H1 (cell line): ENCODE measurements around the gene TMEM258. TPM values are rescaled to one million over a fixed set of nuclear protein-coding genes. Genes with fewer than 3 reads are reported as not detected.

ENCODE experiments used
- CTCF ChIA-PET: fragments of 300-600 bp; sonication (Branson Sonifier 250); formaldehyde crosslinking; loops from one replicate; lab custom pipeline; 2021; ENCODE audit not compliant: partially characterized antibody; lab: Charles Lee
- POLR2A ChIA-PET: fragments of 300-600 bp; sonication (Branson Sonifier 250); formaldehyde crosslinking; loops from one replicate; lab custom pipeline; 2021; ENCODE audit warnings: inconsistent platforms; ENCODE audit not compliant: partially characterized antibody; lab: Charles Lee
- DNase-seq, 2 experiments: peaks; one replicate each; pipeline versions ENCODE4 v3.0.0 to v3.0.0-alpha.2; 2010 to 2022; ENCODE audit warnings: low spot score in 2 of 2, low read depth in 1 of 2, mixed read lengths in 1 of 2
- FAIRE-seq: peaks from 2 replicates; lab custom pipeline; 2011; peaks lifted over from hg19 to GRCh38; lab: Jason Lieb, UNC
- H2AFZ ChIP-seq: 2 replicates; pipeline ENCODE4 v1.8.1; 2012; ENCODE audit warnings: low read length, inconsistent platforms
- H2AK5ac ChIP-seq: 2 replicates; pipeline ENCODE4 v1.6.1; 2013; ENCODE audit warnings: low read depth, low read length
- H2BK120ac ChIP-seq: replicated peaks from 2 replicates; pipeline ENCODE3; 2013; ENCODE audit warnings: low read depth, low read length, inconsistent platforms
- H2BK12ac ChIP-seq: 2 replicates; pipeline ENCODE4 v1.6.1; 2013; ENCODE audit warnings: low read depth, low read length
- H2BK15ac ChIP-seq: 2 replicates; pipeline ENCODE4 v1.6.1; 2013; ENCODE audit warnings: low read length
- H2BK20ac ChIP-seq: 2 replicates; pipeline ENCODE4 v1.6.1; 2013; ENCODE audit warnings: low read length
- H2BK5ac ChIP-seq: 2 replicates; pipeline ENCODE4 v1.6.1; 2013; ENCODE audit warnings: low read depth, low read length
- H3K14ac ChIP-seq: 2 replicates; pipeline ENCODE4 v1.6.1; 2013; ENCODE audit warnings: inconsistent platforms; ENCODE audit not compliant: insufficient read length
- H3K18ac ChIP-seq: 2 replicates; pipeline ENCODE4 v1.6.1; 2013; ENCODE audit warnings: low read length; ENCODE audit errors: extremely low read depth
- H3K23ac ChIP-seq: 2 replicates; pipeline ENCODE4 v1.6.1; 2013; ENCODE audit warnings: inconsistent platforms; ENCODE audit not compliant: insufficient read length
- H3K23me2 ChIP-seq: 2 replicates; pipeline ENCODE4 v1.6.1; 2013; ENCODE audit warnings: low read depth, low read length
- H3K27ac ChIP-seq: 2 replicates; pipeline ENCODE4 v1.6.1; 2011; ENCODE audit warnings: low read depth, low read length, inconsistent platforms
- H3K27me3 ChIP-seq, 4 experiments: replicated peaks in 1 of 4; 1 replicate in 1 of 4; 2 replicates in 3 of 4; pipeline versions ENCODE4 v1.6.1 to v1.8.1; 2011 to 2013; ENCODE audit warnings: low read length in 3 of 4, mild to moderate bottlenecking in 3 of 4, inconsistent platforms in 2 of 4, mixed read lengths in 2 of 4, moderate library complexity in 1 of 4; ENCODE audit not compliant: control insufficient read depth in 3 of 4, insufficient read depth in 3 of 4; ENCODE audit errors: extremely low read depth in 1 of 4
- H3K36me3 ChIP-seq, 4 experiments: 2 replicates each; pipeline versions ENCODE4 v1.6.1 to v1.8.1; 2011 to 2013; ENCODE audit warnings: mild to moderate bottlenecking in 4 of 4, low read length in 3 of 4, moderate library complexity in 2 of 4, control low read depth in 1 of 4, inconsistent platforms in 1 of 4; ENCODE audit not compliant: insufficient read depth in 4 of 4, control insufficient read depth in 2 of 4
- H3K4ac ChIP-seq: replicated peaks from 2 replicates; pipeline ENCODE3; 2013; ENCODE audit warnings: low read length, low read depth, mixed read lengths, inconsistent platforms; ENCODE audit not compliant: insufficient read length
- H3K4me1 ChIP-seq, 4 experiments: replicated peaks in 1 of 4; 1 replicate in 1 of 4; 2 replicates in 3 of 4; pipeline versions ENCODE4 v1.6.1 to v1.8.1; 2011 to 2013; ENCODE audit warnings: low read length in 3 of 4, inconsistent platforms in 2 of 4, mixed read lengths in 1 of 4; ENCODE audit not compliant: insufficient read depth in 4 of 4, control insufficient read depth in 3 of 4
- H3K4me2 ChIP-seq, 2 experiments: 2 replicates each; pipeline versions ENCODE4 v1.6.1 to v1.8.1; 2011 to 2013; ENCODE audit warnings: low read depth in 2 of 2, low read length in 2 of 2, control low read depth in 1 of 2, inconsistent platforms in 1 of 2, mild to moderate bottlenecking in 1 of 2; ENCODE audit not compliant: insufficient read depth in 1 of 2
- H3K4me3 ChIP-seq, 4 experiments: fragments of 200-600, 300-600 bp in 1 of 4; sonication (generic), shearing (Covaris generic), sonication (Bioruptor Twin) in 1 of 4; 2 replicates each; pipeline versions ENCODE4 v1.5.1 to v1.8.1; 2011 to 2016; ENCODE audit warnings: low read length in 4 of 4, low read depth in 3 of 4, control low read depth in 2 of 4, inconsistent platforms in 2 of 4, mild to moderate bottlenecking in 2 of 4, mixed read lengths in 1 of 4, moderate library complexity in 1 of 4; ENCODE audit not compliant: insufficient read depth in 2 of 4; ENCODE audit errors: extremely low read depth in 1 of 4
- H3K56ac ChIP-seq: replicated peaks from 2 replicates; pipeline ENCODE3; 2013; ENCODE audit warnings: low read depth, mild to moderate bottlenecking, mixed read lengths, low read length, inconsistent platforms; ENCODE audit not compliant: insufficient read length
- H3K79me1 ChIP-seq: 2 replicates; pipeline ENCODE4 v1.6.1; 2013; ENCODE audit warnings: low read depth, low read length, control low read depth
- H3K79me2 ChIP-seq, 2 experiments: 2 replicates each; pipeline versions ENCODE4 v1.6.1 to v1.8.1; 2012 to 2013; ENCODE audit warnings: low read length in 2 of 2, mild to moderate bottlenecking in 2 of 2, inconsistent platforms in 1 of 2; ENCODE audit not compliant: insufficient read depth in 2 of 2, control insufficient read depth in 1 of 2
- H3K9ac ChIP-seq, 4 experiments: replicated peaks in 1 of 4; 1 replicate in 1 of 4; 2 replicates in 3 of 4; pipeline versions ENCODE4 v1.6.1 to v1.8.1; 2011 to 2013; ENCODE audit warnings: low read depth in 3 of 4, low read length in 3 of 4, control low read depth in 2 of 4, mild to moderate bottlenecking in 2 of 4, moderate library complexity in 2 of 4, inconsistent platforms in 1 of 4; ENCODE audit errors: extremely low read depth in 1 of 4
- H3K9me3 ChIP-seq, 2 experiments: 2 replicates each; pipeline versions ENCODE4 v1.6.1 to v1.8.1; 2012 to 2013; ENCODE audit warnings: mild to moderate bottlenecking in 2 of 2, moderate library complexity in 2 of 2, control low read depth in 1 of 2, inconsistent platforms in 1 of 2, low read depth in 1 of 2, low read length in 1 of 2, mixed read lengths in 1 of 2; ENCODE audit not compliant: insufficient read depth in 2 of 2
- H4K20me1 ChIP-seq, 2 experiments: replicated peaks in 1 of 2; 2 replicates each; pipeline versions ENCODE3 to v1.8.1; 2011 to 2013; ENCODE audit warnings: inconsistent platforms in 2 of 2, low read length in 2 of 2, mild to moderate bottlenecking in 1 of 2; ENCODE audit not compliant: insufficient read depth in 2 of 2, control insufficient read depth in 1 of 2
- H4K5ac ChIP-seq: 2 replicates; pipeline ENCODE4 v1.6.1; 2013; ENCODE audit warnings: low read length, low read depth, mixed read lengths, inconsistent platforms; ENCODE audit not compliant: insufficient read length
- H4K8ac ChIP-seq: 2 replicates; pipeline ENCODE4 v1.8.0; 2013; ENCODE audit warnings: mild to moderate bottlenecking, moderate library complexity, low read length, inconsistent platforms; ENCODE audit not compliant: insufficient read depth; ENCODE audit errors: extremely low read depth
- H4K91ac ChIP-seq: replicated peaks from 2 replicates; pipeline ENCODE3; 2013; ENCODE audit warnings: low read length, mixed read lengths, inconsistent platforms; ENCODE audit not compliant: insufficient read length
- WGBS, 2 experiments: shearing (Covaris generic) in 1 of 2; methylation state at CpG; one replicate each; pipeline versions ENCODE4 v1.1.6 to v1.1.7; 2013 to 2015; ENCODE audit warnings: low lambda C conversion rate in 2 of 2, mixed read lengths in 2 of 2, inconsistent platforms in 1 of 2, low coverage in 1 of 2, missing lambda C conversion rate in 1 of 2; ENCODE audit not compliant: insufficient replicate concordance in 2 of 2, insufficient coverage in 1 of 2, insufficient read length in 1 of 2; ENCODE audit errors: extremely low coverage in 1 of 2, missing lambda C conversion rate in 1 of 2; 5-methylcytosine and 5-hydroxymethylcytosine counted together
- polyA plus RNA-seq, 7 experiments: library from polyadenylated mRNA; depleted of rRNA in 3 of 7; stranded (reverse) in 5 of 7; unstranded in 2 of 7; fragments of >200 nt in 5 of 7; fragments of 200-250 nt in 2 of 7; gene quantifications; 1 replicate in 5 of 7; 2 replicates in 1 of 7; 4 replicates in 1 of 7; pipeline versions ENCODE4 v1.2.1 to v1.2.3, GENCODE V29; 2011 to 2013; ENCODE audit warnings: missing spikeins in 2 of 7, mixed read lengths in 2 of 7
- total RNA-seq: library from RNA; stranded (reverse); fragmentation: NEBNext Ultra II Directional; extraction: Animal tissue kit (Norgen Biotek cat#: 25700); gene quantifications from 2 replicates; pipeline ENCODE4 v1.2.1, GENCODE V29; 2021

The TMEM258 gene
- total and polyA plus RNA-seq, 2 of the 8 experiments (the other 6 are each of a cell fraction or from before 2014, with no cell fraction given): 186 to 759 TPM

DNA sequence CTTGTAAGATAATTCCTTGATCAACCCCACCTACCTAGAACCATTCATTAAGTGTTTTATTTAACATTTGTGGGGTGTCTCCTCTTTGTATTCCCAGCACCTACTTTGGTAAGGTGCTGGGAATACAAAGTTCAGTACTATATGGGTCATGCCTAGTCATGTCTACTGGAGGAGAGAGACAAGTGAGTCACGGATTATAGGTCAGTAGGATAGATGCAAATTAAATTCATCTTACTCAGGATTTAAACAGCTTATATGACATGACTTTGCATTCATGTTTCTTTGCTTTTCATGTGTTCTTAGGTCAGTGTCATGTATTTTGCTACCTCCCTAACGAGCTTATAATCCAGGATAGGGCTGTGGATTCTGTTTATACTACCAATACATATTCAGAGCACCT, 27.8 kb upstream of the TMEM258 start:
- Histone ChIP-seq H2AFZ (no peak overlapping the region), H3K4me3 (no peak overlapping the region), H4K8ac (no peak overlapping the region), H4K20me1 (no peaks in the 10 kb centered on the region), H3K23me2 (peaks cover 5% of the 10 kb centered on the region; the same call in 1 of the 2 replicates), H3K56ac (no peak overlapping the region), H4K91ac (no peak overlapping the region), H3K4me2 (no peak overlapping the region), H3K9me3 (no peaks in the 10 kb centered on the region), H3K9ac (no peak overlapping the region), H3K79me1 (no peaks in the 10 kb centered on the region; the same call in 1 of the 2 replicates), H3K36me3 (0 out of 8 replicates have a peak, but pooled peaks cover 0 to 3% (median 0%) of the 10 kb centered on the region in 4 experiments), H2BK15ac (no peak overlapping the region), H3K27ac (no peak overlapping the region), H3K18ac (no peak overlapping the region), H2BK20ac (no peak overlapping the region), H3K14ac (no peak overlapping the region), H3K23ac (no peak overlapping the region), H2BK5ac (no peak overlapping the region), H2BK120ac (no peak overlapping the region), H2BK12ac (no peak overlapping the region), H3K27me3 (no peaks in the 10 kb centered on the region), H3K4me1 (peaks cover 0 to 5% (median 4%) of the 10 kb centered on the region in 4 experiments; a peak in 5 of 7 replicates), H3K4ac (no peak overlapping the region), H4K5ac (no peak overlapping the region), H3K79me2 (peaks cover 0 to 30% of the 10 kb centered on the region in 2 experiments; a peak in 2 of 4 replicates), H2AK5ac (no peak overlapping the region)
- ChIA-PET CTCF (interaction anchor here (1.0 to 1.3 kb wide), 4 partner anchors 9 to 261 kb away, joined by 3 to 4 read pairs (median 4); no protein-coding TSS in a partner anchor), POLR2A (interaction anchor here (13.1 to 16.2 kb wide), 2 partner anchors 8 to 22 kb away, joined by 210 to 354 read pairs; partner anchors contain the start of genes FADS2, FEN1 and TMEM258)
- no peak for DNase-seq
- FAIRE-seq: no peak
- WGBS, 2 experiments: 93% methylated on average over 2 of the region's 2 CpGs; no CpG with 5 or more reads in 1 of the 2 experiments
